ENCODE results near the gene PIGO.

DNA sequence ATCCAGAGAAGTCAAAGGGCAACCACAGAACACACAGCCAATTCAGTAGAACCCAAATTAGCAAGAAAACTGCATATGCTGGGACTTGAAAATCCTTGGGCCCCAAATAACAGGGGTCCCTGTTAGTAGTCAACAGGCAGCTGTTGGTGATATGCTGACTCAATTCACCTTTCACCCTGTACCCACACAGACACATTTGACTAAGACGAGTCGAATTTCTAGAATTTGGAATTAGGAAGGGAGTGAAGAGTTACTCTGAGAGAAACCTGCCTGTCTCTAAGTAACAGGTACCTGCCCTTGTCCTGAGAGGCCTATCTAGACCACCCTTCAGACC is 23.1 kb downstream of the PIGO start:
- TF ChIP-seq, protein P1, sequence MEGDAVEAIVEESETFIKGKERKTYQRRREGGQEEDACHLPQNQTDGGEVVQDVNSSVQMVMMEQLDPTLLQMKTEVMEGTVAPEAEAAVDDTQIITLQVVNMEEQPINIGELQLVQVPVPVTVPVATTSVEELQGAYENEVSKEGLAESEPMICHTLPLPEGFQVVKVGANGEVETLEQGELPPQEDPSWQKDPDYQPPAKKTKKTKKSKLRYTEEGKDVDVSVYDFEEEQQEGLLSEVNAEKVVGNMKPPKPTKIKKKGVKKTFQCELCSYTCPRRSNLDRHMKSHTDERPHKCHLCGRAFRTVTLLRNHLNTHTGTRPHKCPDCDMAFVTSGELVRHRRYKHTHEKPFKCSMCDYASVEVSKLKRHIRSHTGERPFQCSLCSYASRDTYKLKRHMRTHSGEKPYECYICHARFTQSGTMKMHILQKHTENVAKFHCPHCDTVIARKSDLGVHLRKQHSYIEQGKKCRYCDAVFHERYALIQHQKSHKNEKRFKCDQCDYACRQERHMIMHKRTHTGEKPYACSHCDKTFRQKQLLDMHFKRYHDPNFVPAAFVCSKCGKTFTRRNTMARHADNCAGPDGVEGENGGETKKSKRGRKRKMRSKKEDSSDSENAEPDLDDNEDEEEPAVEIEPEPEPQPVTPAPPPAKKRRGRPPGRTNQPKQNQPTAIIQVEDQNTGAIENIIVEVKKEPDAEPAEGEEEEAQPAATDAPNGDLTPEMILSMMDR (IDR thresholded peaks at IDR 0.05): no peak
- no peak for TF ChIP-seq POLR2A (IDR thresholded peaks at IDR 0.05)
